Measurements from ENCODE around the gene FSD2.
"Not testable (repeated sequence)": the region's sequence is repeated elsewhere in the genome, so short reads cannot be mapped to it uniquely, and the experiment has no call there.

The FSD2 gene

DNA sequence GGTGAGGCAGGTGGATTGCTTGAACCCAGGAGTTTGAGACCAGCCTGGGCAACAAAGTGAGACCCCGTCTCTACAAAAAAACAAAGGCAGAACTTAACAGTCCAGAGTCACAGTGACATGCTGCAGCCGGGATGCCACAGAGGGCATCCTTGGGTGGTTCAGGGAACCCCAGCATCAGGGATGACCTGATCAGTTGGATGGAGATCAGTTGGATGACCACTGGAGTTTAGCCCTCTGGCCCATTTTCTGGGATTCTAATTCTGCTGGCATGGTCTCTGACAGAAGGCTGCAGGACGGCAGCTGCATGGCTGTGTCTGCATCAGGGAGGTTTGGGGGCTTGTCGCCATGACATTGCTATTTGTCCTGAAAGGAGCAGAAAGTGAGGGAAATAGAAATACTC, 23.4 kb upstream of the FSD2 start:
- no peak for FAIRE-seq

DNA sequence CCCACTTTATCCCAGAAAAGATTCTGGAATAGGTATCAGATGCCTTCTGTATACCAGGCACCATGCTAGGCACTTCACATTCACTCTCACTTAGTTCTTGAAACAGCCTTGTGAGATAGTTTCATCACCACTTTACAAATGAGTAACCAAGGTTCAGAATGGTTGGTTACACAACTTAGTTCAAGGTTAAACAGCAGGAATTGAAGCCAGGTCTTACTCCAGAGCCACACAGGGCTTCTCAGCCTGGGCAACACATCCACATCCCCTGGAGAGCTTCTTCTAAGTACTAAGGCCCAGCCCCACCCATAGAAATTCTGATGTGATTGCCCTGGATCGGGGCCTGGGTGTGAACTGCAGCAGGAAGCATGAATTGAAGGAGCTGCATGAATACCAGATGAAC, 22.2 kb upstream of the FSD2 start:
- no peak for FAIRE-seq

DNA sequence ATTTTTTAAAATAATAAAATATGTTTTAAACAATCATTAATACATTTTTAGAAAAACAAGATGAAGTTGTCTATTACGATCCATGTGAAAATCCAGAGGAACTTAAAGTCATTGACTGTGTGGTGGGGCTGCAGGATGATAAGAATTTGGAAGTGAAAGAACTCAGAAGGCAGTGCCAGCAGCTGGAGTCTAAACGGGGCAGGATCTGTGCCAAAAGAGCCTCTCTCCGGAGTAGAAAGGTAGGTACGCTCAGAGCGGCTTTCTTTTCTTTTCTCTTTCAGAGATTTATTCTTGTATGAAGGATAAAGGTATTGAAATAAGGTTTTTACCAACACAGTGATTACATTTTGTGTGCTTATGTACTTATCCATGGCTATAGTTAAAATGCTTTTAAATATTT, 17.2 kb upstream of the FSD2 start:
- no peak for FAIRE-seq

DNA sequence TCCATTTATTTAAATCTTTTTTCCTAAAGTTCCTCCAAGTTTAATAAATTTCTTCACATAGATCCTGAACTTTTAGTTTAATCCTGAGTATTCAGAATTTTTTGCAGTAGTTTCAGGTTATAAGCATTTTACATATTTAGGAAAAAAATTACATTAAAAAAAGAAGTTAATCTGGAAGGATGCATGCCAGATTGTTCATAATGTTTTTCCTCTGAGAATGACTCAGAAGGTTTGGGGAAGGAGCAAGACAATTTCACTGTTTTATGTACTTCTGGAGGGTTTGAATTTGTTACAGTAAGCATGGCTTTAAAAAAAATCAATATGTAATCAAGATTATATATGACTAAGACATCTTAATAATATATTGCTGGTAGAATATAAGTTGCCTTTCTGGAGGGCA, 16.0 kb upstream of the FSD2 start:
- not testable (repeated sequence) for FAIRE-seq

DNA sequence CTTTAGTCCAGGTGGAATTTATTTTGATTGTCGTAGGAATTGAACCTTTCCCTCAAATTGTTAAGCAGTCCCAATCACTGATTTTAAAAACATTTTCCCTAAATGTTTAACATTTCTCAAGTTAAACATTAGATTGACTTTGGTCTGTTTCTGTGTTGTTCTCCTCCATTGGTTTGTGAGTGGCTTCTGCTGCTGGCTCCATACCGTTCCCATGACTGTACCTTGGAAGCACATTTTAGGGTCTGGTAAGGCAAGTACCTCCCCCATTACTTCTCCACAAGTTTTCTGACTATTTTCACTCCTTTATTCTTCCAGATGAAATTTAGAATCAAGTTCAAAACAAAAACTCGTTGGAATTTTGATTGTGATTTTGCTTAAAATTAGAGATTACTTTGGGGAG, 15.5 kb upstream of the FSD2 start:
- FAIRE-seq = not testable (repeated sequence)

DNA sequence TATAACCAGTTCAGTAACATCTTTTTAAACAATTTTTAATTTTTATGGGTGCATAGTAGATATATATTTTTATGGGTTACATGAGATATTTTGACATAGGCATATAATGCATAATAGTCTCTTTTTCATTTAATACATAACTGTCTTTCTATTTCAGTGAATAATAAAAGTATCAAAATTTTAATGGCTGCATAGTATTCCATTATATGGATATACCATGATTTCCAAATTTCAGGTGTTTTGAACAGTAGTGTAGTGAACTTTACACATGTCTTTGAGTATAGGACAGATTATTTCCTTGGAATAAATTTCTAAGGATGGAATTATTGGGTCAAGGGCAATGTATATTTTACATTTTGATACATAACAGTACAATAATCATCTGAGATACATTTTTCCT, 14.3 kb upstream of the FSD2 start:
- FAIRE-seq = no peak

DNA sequence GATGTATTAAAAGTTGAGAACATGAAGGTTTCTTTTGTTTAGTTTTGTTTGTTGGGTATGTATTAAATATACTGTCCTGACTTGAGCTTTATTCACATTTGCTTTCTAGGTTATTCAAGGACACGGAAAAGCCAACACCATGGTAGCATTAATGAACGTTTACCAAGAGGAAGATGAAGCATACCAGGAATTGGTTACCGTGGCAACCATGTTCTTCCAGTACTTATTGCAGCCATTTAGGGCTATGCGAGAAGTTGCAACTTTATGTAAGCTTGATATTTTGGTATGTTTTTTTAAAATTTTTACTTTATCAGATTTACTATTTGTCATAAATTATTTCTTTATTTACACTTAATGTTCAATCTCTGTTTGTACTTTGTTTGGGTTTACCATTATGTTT, 7.1 kb upstream of the FSD2 start:
- FAIRE-seq = no peak

DNA sequence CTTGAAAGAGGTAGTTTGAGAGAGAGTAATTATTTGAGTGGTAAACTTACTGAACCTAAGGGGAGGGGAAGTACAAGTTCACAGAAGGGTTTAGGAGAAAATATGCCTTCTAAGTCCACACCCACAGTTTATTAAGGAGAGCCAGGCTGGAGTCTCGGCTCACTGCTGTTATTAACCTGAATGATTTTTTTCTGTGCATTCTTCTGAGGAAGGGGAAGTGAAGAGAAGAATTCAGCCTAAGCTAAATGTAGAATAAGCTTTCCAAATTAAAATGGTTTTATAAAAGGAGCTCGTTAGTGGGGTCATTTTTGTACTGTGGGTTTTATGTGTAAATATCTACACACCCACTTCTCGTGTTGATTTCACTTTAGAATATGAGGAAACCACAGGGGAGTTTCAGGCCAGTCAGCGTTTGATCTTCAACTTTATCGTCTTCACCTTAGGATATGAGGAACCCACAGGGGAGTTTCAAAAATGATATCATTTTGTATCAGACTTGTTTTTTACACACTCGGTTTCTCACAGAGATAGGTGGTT, 5.1 kb upstream of the FSD2 start:
- no peak for FAIRE-seq

DNA sequence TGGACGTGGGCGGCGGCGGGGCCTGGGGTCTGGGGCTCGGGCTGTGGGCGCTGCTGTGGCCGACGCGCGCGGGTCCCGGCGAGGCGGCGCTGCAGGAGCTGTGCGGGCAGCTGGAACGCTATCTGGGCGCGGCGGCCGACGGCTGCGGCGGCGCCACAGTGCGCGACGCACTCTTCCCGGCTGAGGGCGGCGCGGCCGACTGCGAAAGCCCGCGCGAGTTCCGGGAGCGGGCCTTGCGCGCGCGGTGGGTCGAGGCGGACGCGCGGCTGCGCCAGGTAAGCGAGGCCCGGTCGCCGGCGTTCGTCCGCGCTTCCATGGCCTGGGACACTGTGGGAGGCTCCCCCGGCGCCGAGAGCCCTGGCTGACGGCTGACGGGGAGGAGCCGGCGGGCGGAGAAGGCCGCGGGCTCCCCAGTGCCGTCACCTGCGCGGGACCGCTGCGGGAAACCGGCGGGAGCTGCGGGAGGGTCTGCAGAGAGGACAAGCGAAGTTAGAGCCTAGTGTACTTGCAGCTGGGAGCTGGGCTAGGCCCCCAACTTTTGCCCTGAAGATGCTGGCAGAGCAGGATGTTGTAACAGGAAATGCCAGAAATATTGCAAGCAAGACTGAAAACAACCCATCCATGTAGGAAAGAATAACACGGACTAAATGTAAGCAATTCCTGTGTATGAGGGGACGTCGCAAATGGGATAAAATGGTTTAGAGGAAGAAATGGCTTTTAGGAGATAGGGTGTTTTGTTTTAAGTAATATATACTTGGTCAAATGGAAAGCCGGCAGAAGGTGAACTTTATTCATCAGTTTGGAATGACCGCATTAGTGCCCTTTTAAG, 4.4 kb upstream of the FSD2 start:
- no peak for FAIRE-seq

DNA sequence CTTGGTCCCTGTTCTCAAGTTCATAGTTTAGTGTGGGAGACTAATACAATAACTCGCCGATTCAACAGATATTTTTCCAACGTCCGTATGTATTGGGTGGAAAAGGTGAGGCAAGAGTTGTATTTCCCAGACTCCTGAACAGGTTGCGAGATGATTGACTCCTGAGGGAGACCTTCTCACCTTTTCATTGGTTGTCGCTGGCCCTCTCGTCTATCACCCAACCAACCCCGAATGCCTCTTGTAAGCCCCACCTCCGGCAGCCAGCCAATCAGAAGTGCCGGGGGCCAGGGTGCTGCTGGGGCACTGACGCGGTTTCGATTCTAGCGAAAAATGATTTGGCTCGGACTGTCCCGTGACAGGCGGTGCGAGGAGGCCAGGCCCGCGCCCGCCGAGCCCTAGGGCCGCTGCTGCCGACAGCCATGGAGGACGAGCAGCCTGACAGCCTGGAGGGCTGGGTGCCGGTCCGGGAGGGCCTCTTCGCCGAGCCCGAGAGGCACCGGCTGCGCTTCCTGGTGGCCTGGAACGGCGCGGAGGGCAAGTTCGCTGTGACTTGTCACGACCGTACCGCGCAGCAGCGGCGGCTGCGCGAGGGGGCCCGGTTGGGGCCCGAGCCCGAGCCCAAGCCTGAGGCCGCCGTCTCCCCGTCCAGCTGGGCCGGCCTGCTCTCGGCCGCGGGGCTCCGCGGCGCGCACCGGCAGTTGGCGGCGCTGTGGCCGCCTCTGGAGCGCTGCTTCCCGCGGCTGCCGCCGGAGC, 3.6 kb upstream of the FSD2 start, which contains the start of gene WHAMM:
Gene WHAMM (plus strand): TSS at position 321 of the 753 bp plus-strand sequence. CDS start 99 bp downstream, at position 420.
- peak; percentile 88 for FAIRE-seq

DNA sequence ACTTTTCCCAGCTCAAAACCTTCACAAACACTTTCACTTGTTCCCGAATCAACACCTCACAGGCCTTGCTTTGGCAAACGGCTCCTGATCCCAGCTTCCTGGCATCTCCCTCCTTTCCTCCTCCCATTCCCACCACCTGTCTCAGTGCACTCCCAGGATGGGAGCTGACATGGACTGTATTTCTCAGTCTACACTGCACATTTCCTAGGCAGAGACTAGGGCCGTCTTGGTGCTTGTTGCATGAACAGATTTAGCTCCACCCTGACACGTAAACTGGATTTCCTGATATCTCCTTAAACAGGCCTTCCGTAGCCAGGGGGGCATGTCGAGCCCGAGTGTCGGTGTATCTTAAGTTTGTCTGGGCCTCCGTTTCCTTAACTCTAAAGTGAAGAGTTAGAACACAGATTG, 2.8 kb upstream of the FSD2 start:
- no peak for FAIRE-seq

DNA sequence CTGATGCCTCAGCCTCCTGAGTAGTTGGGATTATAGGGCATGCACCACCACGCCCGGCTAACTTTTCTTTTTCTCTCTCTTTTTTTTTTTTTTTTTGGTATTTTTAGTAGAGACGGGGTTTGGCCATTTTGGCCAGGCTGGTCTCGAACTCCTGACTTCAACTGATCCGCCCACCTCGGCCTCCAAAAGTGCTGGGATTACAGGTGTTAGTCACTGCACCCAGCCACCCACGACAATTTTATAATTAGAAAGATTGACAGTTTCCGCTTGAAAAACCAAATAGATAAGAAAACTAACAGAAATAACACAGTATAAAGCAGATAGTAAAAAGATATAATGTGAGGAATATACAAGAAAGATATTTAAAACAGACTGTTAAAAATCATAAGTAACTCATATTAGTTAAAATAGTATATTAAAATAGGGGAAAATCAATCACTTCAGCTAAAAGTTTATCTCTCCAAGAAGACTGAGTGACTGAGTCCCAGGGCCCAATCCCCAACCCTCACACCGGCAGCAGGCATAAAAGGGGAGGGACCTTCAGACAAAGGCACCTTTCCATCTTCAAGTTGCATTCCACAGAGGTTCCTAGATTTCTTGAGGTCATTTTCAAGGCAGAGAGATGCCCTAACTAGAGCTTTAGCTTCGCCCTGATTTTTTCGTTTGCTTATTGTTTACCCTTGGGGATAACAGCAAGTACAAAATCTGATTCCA, 2.2 kb upstream of the FSD2 start:
- no peak for FAIRE-seq

DNA sequence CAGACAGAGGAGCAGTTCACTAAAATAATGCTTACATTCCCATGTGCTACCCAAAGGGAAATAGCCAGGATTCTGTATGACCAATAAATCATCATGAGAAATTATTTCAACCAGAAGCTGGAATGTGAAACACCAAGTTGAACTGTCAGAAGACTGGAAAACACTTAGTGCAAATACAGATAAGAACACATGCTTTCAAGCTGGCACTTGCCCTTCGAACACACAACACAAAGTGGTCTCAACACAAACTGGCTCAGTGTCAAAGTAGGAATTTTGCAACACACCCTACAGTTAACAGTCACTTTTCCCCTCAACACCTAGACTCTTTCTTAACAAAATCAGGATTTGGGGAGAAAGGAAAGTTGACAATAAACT, 1.3 kb downstream of the FSD2 start:
- FAIRE-seq = no peak

DNA sequence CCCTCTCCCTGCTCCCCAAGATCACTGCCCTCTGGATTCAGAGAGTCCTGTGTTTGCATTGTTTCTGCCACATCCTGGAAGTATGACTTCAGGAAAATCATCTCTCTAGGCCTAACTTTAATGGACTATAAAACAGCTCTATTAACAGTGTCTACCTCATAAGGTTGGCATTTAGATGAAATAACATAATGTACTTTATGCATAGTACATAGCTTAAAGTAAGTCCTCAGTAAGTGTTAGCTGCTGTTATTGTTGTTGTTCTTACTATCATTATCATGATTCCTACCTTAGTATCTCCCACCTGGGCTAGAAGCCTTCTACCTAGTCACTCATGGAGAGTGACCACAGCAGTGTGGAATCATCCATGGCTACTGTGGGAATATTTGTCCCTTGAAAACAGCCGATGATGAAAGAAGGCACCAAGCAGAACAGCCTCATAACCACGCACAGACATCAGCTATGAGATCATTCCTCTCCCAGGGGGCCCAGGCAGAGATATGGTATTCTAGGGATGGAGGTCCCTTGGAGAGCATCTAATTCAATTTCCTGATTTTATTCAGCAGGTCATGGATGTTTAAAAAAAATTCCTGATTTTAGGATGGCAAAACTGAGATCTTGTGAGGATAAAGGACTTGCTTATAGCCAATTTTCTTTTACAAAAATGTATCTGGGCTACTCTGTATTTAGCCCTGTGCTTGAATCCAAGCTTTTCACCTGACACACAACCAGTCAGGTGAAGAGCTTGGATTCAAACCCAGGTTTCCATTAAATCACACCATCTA, 1.9 kb downstream of the FSD2 start:
- FAIRE-seq = no peak

DNA sequence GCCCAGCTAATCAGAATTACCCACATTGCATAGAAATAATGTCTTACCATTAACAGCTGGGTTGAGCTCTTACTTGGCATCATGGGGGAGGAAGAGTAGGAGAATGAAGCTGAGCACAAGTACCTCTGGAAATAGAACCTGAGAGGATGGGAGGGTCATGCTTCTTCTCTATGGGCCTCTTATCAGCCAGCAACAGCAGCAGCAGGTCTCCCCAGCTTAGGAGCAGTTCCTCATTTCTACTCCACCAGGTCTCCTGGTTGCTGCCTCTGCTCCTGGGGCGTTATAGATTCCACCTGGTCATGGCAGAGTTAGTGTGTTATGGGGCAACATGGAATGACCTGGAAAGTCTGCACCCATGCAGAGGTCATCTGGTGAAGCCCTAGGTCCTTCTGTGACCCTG, 3.4 kb downstream of the FSD2 start:
- no peak for FAIRE-seq

DNA sequence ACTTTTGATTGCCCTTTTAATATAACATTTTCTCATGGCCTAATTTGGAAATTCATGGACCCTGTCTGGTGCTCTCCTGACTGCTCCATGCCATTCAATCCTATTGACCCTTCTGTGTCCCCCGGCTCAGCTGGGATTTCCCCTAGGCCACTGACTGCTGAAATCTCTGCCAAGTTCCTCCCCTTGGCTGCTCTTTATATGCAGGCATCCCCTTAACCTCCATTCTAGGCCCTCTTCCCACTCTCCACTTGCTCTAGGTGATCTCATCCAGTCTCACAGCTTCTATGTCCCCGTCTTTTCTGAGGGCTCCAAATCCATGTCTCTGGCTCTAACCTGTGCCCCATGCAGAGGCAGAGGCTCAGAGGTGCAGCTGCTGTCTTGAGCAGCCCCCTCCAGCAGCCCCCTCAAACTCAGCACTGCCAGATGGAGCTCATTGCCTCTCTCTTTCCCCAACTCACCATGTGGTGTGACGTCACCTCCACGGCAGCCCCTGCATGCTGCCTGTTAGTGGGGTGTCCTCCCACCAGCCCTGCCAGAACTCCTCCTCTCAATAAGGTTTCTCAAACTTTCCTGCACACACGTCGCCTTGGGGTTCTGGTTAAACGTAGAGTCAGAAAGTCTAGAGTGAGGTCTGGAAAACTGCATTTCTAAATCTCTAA, 6.6 kb downstream of the FSD2 start:
- no peak for FAIRE-seq

DNA sequence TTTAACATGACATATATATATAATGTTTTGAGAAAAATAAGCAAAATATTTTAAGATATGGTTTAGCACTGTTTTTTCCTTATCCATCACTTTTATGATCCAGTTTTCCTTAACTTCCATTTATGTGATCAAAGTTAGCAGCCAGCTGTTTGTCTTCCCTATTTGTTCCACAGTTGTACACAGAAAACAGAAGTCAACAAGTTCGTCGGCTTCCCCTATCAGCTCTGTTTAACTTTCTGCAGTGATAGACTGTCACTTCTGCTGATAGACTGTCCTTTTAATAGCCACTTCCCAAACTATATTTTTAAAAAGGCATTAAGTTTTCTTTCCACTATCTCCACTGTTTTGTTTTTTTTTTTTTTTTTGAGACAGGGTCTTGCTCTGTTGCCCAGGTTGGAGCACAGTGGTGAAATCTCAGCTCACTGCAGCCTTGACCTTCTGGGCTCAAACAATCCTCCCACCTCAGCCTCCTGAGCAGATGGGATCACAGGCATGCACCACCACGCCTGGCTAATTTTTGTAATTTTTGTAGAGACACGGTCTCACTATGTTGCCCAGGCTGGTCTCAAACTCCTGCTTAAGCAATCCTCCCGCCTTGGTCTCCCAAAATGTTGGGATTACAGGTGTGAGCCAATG, 7.2 kb downstream of the FSD2 start:
- FAIRE-seq = no peak

DNA sequence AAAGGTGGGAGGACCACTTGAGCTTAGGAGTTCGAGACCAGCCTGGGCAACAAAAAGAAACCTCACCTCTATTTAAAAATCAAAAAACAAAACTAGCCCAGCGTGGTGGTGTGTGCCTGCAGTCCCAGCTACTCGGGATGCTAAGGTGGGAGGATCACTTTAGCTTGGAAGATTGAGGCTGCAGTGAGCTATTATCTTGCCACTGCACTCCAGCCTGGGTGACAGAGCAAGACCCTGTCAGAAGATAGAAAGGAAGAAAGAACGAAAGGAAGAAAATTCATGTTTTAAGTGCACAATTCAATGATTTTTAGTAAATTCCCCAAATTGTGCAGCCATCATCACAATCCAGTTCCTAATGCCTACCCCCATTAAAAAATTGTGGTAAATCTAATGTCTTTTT, 7.8 kb downstream of the FSD2 start:
- FAIRE-seq = no peak

DNA sequence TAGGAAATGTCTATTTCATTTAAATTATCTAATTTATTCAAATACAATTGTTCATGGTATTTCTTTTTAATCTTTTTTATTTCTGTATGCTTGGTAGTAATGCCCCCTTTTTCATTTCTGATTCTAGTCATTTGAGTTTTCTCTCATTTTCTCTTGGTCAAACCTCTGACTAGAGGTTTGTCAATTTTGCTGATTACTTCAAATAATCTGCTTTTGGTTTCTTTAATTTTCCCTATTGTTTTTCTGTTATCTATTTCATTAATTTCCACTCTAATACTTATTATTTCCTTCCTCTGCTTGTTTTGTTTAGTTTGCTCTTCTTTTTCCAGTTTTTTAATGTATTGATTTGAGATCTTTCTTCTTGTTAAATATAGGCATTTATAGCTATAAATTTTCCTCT, 12.1 kb downstream of the FSD2 start:
- FAIRE-seq = no peak

DNA sequence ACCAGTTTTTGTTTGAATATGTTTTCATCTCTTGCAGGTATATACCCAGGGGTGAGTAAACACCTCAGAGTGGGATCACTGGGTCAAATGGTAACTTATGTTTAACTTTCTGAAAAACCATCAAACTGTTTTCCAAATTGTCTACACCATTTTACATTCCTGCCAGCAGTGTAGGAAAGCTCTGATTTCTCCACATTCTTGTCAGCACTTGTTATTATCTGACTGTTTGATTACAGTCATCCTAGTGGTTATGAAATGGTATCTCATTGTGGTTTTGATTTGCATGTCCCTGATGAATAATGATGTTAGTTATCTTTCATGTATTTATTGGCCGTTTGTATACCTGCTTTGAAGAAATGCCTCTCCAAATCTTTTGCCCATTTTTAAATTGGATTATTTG, 13.8 kb downstream of the FSD2 start:
- no peak for FAIRE-seq

DNA sequence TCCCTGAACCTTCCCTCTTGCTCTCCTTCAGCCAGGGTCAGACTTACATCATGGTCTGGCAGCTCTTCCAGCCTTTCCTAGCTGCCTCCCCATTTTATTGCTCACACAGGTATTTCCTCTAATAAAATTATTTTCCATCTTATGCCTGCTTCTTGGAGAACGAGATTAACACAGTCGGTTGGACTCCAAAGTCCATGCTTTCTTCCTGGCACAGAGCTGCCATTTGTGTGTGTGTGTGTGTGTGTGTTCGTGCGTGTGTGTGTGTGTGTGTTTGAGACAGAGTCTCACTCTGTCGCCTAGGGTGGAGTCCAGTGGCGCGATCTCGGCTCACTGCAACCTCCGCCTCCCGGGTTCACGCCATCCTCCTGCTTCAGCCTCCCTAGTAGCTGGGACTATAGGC, 15.5 kb downstream of the FSD2 start:
- no peak for FAIRE-seq

DNA sequence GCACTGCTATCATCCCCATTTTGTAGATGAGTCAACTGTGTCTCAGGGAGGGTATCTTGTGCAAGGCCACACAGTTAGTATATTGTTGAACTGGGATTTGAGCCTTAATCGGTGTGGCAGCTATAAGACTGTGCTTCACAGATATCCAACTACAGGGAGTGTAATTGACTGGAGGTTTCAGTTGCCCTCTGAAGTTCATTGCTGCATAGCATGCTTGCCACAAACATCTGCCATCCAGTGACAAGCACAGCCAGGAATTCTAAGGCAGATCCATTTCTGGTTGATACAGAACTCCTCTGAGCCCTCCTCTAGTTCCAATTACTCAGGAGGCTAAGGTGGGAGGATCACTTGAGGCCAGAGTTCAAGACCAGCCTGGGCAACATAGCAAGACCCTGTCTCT, 16.4 kb downstream of the FSD2 start:
- FAIRE-seq = no peak
